K562 (cell line): ENCODE measurements around the gene TRPC4AP. TPM values are rescaled to one million over a fixed set of nuclear protein-coding genes. Genes with fewer than 3 reads are reported as not detected.

Source experiments
- ELK1 ChIP-seq: sonication (generic); formaldehyde crosslinking; IDR thresholded peaks from 2 replicates; pipeline ENCODE4 v1.8.1; 2022; ENCODE audit warnings: missing genetic modification reagents
- SAP30 ChIP-seq: fragments of 200-600 bp; sonication (generic); IDR thresholded peaks from 2 replicates; pipeline ENCODE4 v1.6.1; 2012; ENCODE audit warnings: borderline replicate concordance, low read depth, mild to moderate bottlenecking, moderate library complexity, low read length, control low read depth, inconsistent platforms; ENCODE audit not compliant: insufficient read depth, poor library complexity, severe bottlenecking
- ZNF318 ChIP-seq, 2 experiments: fragments of 450-650 bp; IDR thresholded peaks; 2 replicates each; pipeline ENCODE4 v1.6.1; 2016; ENCODE audit warnings: mild to moderate bottlenecking in 2 of 2, borderline replicate concordance in 1 of 2, low read depth in 1 of 2, moderate library complexity in 1 of 2
- polyA plus RNA-seq, 8 experiments: library from polyadenylated mRNA; depleted of rRNA in 4 of 8; stranded (reverse) in 5 of 8; unstranded in 3 of 8; fragments of >200 nt; fragmentation: Nextera tagmentation in 2 of 8; fragmentation: Illumina TruSeq in 1 of 8; extraction: Ambion mirVana in 2 of 8; extraction: Trizol in 1 of 8; gene quantifications; 2 replicates each; pipeline versions ENCODE4 v1.2.1 to v1.2.3, GENCODE V29; 2011 to 2014; ENCODE audit warnings: inconsistent platforms in 1 of 8, missing spikeins in 1 of 8
- total RNA-seq, 7 experiments: library from RNA; depleted of rRNA in 6 of 7; stranded (reverse); fragments of >200 nt in 6 of 7; fragmentation: Illumina TruSeq in 2 of 7; extraction: Trizol in 2 of 7; gene quantifications; 2 replicates each; pipeline versions ENCODE4 v1.2.1 to v1.2.3, GENCODE V29; 2011 to 2021; ENCODE audit warnings: low replicate concordance in 1 of 7
- TF ChIP-seq, protein P1 (sequence below): fragments of 200-600 bp; sonication (generic); IDR thresholded peaks from one replicate; pipeline ENCODE4 v1.6.1; 2012; ENCODE audit warnings: mild to moderate bottlenecking, low read depth, low read length, inconsistent platforms

The TRPC4AP gene
- total and polyA plus RNA-seq, 9 of the 15 experiments (the other 6 are each of a cell fraction or from before 2014, with no cell fraction given): 2.3 to 70.3 (median 33.3) TPM

GRCh38 chr20:34974246-34974645 is 118.4 kb downstream of the TRPC4AP start (continued):
- TF ChIP-seq ZNF318 (IDR thresholded peaks at IDR 0.05; ENCODE audit: borderline replicate concordance in 1 of 2, low read depth in 1 of 2) (no peak), SAP30 (no peak), ELK1 (no peak)
- TF ChIP-seq, protein P1, sequence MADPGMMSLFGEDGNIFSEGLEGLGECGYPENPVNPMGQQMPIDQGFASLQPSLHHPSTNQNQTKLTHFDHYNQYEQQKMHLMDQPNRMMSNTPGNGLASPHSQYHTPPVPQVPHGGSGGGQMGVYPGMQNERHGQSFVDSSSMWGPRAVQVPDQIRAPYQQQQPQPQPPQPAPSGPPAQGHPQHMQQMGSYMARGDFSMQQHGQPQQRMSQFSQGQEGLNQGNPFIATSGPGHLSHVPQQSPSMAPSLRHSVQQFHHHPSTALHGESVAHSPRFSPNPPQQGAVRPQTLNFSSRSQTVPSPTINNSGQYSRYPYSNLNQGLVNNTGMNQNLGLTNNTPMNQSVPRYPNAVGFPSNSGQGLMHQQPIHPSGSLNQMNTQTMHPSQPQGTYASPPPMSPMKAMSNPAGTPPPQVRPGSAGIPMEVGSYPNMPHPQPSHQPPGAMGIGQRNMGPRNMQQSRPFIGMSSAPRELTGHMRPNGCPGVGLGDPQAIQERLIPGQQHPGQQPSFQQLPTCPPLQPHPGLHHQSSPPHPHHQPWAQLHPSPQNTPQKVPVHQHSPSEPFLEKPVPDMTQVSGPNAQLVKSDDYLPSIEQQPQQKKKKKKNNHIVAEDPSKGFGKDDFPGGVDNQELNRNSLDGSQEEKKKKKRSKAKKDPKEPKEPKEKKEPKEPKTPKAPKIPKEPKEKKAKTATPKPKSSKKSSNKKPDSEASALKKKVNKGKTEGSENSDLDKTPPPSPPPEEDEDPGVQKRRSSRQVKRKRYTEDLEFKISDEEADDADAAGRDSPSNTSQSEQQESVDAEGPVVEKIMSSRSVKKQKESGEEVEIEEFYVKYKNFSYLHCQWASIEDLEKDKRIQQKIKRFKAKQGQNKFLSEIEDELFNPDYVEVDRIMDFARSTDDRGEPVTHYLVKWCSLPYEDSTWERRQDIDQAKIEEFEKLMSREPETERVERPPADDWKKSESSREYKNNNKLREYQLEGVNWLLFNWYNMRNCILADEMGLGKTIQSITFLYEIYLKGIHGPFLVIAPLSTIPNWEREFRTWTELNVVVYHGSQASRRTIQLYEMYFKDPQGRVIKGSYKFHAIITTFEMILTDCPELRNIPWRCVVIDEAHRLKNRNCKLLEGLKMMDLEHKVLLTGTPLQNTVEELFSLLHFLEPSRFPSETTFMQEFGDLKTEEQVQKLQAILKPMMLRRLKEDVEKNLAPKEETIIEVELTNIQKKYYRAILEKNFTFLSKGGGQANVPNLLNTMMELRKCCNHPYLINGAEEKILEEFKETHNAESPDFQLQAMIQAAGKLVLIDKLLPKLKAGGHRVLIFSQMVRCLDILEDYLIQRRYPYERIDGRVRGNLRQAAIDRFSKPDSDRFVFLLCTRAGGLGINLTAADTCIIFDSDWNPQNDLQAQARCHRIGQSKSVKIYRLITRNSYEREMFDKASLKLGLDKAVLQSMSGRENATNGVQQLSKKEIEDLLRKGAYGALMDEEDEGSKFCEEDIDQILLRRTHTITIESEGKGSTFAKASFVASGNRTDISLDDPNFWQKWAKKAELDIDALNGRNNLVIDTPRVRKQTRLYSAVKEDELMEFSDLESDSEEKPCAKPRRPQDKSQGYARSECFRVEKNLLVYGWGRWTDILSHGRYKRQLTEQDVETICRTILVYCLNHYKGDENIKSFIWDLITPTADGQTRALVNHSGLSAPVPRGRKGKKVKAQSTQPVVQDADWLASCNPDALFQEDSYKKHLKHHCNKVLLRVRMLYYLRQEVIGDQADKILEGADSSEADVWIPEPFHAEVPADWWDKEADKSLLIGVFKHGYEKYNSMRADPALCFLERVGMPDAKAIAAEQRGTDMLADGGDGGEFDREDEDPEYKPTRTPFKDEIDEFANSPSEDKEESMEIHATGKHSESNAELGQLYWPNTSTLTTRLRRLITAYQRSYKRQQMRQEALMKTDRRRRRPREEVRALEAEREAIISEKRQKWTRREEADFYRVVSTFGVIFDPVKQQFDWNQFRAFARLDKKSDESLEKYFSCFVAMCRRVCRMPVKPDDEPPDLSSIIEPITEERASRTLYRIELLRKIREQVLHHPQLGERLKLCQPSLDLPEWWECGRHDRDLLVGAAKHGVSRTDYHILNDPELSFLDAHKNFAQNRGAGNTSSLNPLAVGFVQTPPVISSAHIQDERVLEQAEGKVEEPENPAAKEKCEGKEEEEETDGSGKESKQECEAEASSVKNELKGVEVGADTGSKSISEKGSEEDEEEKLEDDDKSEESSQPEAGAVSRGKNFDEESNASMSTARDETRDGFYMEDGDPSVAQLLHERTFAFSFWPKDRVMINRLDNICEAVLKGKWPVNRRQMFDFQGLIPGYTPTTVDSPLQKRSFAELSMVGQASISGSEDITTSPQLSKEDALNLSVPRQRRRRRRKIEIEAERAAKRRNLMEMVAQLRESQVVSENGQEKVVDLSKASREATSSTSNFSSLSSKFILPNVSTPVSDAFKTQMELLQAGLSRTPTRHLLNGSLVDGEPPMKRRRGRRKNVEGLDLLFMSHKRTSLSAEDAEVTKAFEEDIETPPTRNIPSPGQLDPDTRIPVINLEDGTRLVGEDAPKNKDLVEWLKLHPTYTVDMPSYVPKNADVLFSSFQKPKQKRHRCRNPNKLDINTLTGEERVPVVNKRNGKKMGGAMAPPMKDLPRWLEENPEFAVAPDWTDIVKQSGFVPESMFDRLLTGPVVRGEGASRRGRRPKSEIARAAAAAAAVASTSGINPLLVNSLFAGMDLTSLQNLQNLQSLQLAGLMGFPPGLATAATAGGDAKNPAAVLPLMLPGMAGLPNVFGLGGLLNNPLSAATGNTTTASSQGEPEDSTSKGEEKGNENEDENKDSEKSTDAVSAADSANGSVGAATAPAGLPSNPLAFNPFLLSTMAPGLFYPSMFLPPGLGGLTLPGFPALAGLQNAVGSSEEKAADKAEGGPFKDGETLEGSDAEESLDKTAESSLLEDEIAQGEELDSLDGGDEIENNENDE: no peak
